Body of pancreas (tissue), 4 donors: Measurements from ENCODE around the gene UBE2L6. TPM values are rescaled to one million over a fixed set of nuclear protein-coding genes. Genes with fewer than 3 reads are reported as not detected.

Experiments
- ATAC-seq: fragments of 150-250 bp; one replicate; pipeline ENCODE4 v1.9.1; 2016
- DNase-seq, 4 donors: peaks; one replicate each; pipeline ENCODE4 v3.0.0-alpha.2; 2019
- H3K27ac ChIP-seq, 4 donors: fragments of 200-600 bp; sonication (generic); 1 replicate in 3 of 4; 2 replicates in 1 of 4; pipeline versions ENCODE4 v1.5.1 to v1.6.1; 2016 to 2019; ENCODE audit warnings: mild to moderate bottlenecking in 1 of 4, mixed read lengths in 1 of 4, moderate library complexity in 1 of 4
- H3K27me3 ChIP-seq, 2 donors: fragments of 200-600 bp; sonication (generic); one replicate each; pipeline ENCODE4 v1.6.0; 2016; ENCODE audit warnings: mild to moderate bottlenecking in 1 of 2
- H3K36me3 ChIP-seq, 2 donors: fragments of 200-600 bp; sonication (generic); replicated peaks in 1 of 2; 2 replicates each; pipeline ENCODE4 v1.5.1; 2016; ENCODE audit warnings: low read depth in 2 of 2; ENCODE audit not compliant: insufficient read depth in 1 of 2
- H3K4me1 ChIP-seq: fragments of 200-600 bp; sonication (generic); one replicate; pipeline ENCODE4 v1.6.0; 2016
- H3K4me3 ChIP-seq, 2 donors: fragments of 200-600 bp; sonication (generic); 1 replicate in 1 of 2; 2 replicates in 1 of 2; pipeline ENCODE4 v1.5.1; 2016 to 2019
- H3K9me3 ChIP-seq, 3 donors: fragments of 200-600 bp; sonication (generic); 1 replicate in 2 of 3; 2 replicates in 1 of 3; pipeline ENCODE4 v1.5.1; 2016
- CTCF ChIP-seq, 7 experiments: fragments of 450-650 bp in 4 of 7; fragments of 200-600 bp in 3 of 7; sonication (generic) in 3 of 7; IDR thresholded peaks; one replicate each; pipeline ENCODE4 v1.5.1; 2016 to 2019; ENCODE audit warnings: antibody characterized with exemption in 7 of 7
- POLR2A ChIP-seq, 3 donors: fragments of 450-650 bp; IDR thresholded peaks; one replicate each; pipeline ENCODE4 v1.6.1; 2016; ENCODE audit warnings: antibody characterized with exemption in 3 of 3, mild to moderate bottlenecking in 2 of 3
- WGBS, 2 donors: methylation state at CpG; one replicate each; pipeline ENCODE4 v1.1.5; 2017; 5-methylcytosine and 5-hydroxymethylcytosine counted together
- intact Hi-C: fragments of 100-400 bp; cut with DNase I; formaldehyde crosslinking; loops from one replicate; pipeline ENCODE4 v1.15.1; 2023
- total RNA-seq, 2 donors: library from RNA; depleted of rRNA; stranded (reverse); fragments of >200 nt; gene quantifications; one replicate each; pipeline ENCODE4 v1.1.0, GENCODE V29; 2016

The UBE2L6 gene
- total RNA-seq, 2 donors from 2014 or later = 7.9 to 17.4 TPM

GRCh38 chr11:57529012-57529411 is 38.5 kb downstream of the UBE2L6 start:
- Histone ChIP-seq H3K4me3 (no peak overlapping the region), H3K9me3 (no peaks in the 10 kb centered on the region), H3K4me1 (peaks cover 26% of the 10 kb centered on the region), H3K27ac (no peak overlapping the region), H3K27me3 (no peaks in the 10 kb centered on the region), H3K36me3 (peaks cover 0 to 2% of the 10 kb centered on the region in 2 donors)
- intact Hi-C loops = loop anchor here (5.0 kb wide), 2 partner anchors 42 to 67 kb away; partner anchors contain the start of gene RTN4RL2
- no peak for DNase-seq
- no peak for ATAC-seq
- no peak for TF ChIP-seq POLR2A (IDR thresholded peaks at IDR 0.05)

GRCh38 chr11:57527056-57527631 is 40.3 kb downstream of the UBE2L6 start:
- whole genome bisulfite sequencing, 2 donors = 9 to 10% methylated on average over 7 of the region's 7 CpGs
- TF ChIP-seq POLR2A (IDR thresholded peaks at IDR 0.05) (no peak), CTCF (IDR thresholded peaks at IDR 0.05) (peak; percentile 72 to 98 (median 96))
- peak; percentile 81 to 90 (median 86) for DNase-seq
- peak; percentile 21 for ATAC-seq
- Histone ChIP-seq H3K9me3 (no peaks in the 10 kb centered on the region), H3K36me3 (peaks cover 0 to 2% of the 10 kb centered on the region in 2 donors), H3K27ac (peak overlapping the region in 1 of 4 donors; percentile 7), H3K27me3 (no peaks in the 10 kb centered on the region), H3K4me1 (peaks cover 26% of the 10 kb centered on the region), H3K4me3 (no peak overlapping the region)
- intact Hi-C loops = loop anchor here (5.0 kb wide), 2 partner anchors 40 to 65 kb away; partner anchors contain the start of gene RTN4RL2

- no peak for ATAC-seq
- H3K27me3 ChIP-seq = no peaks in the 10 kb centered on the region
- peaks cover 6% of the 10 kb centered on the region for H3K4me1 ChIP-seq
- H3K27ac ChIP-seq = no peak overlapping the region
- WGBS, 2 donors = 92 to 94% methylated on average over 4 of the region's 4 CpGs
- DNase-seq = no peak
- intact Hi-C loops = no loop called here
- H3K9me3 ChIP-seq = no peaks in the 10 kb centered on the region
- TF ChIP-seq POLR2A (IDR thresholded peaks at IDR 0.05) (no peak), CTCF (IDR thresholded peaks at IDR 0.05) (no peak)
- no peak overlapping the region for H3K4me3 ChIP-seq
- no peaks in the 10 kb centered on the region for H3K36me3 ChIP-seq
Observed at GRCh38 chr11:57523419-57523818, 44.1 kb downstream of the UBE2L6 start.

- intact Hi-C loops = no loop called here
- Histone ChIP-seq H3K9me3 (no peaks in the 10 kb centered on the region), H3K4me1 (no peaks in the 10 kb centered on the region), H3K4me3 (no peak overlapping the region), H3K27me3 (no peaks in the 10 kb centered on the region), H3K27ac (no peak overlapping the region), H3K36me3 (no peaks in the 10 kb centered on the region)
- ATAC-seq (no peak), DNase-seq (no peak)
- 97 to 98% methylated on average over 2 of the region's 2 CpGs for WGBS, 2 donors
- TF ChIP-seq CTCF (IDR thresholded peaks at IDR 0.05) = no peak
- TF ChIP-seq POLR2A (IDR thresholded peaks at IDR 0.05) = no peak
Observed at GRCh38 chr11:57521116-57521515, 46.4 kb downstream of the UBE2L6 start.

GRCh38 chr11:57516061-57516443 is 51.4 kb downstream of the UBE2L6 start:
- H3K4me3 ChIP-seq = peak overlapping the region; percentile 90 to 92
- intact Hi-C loops = no loop called here
- H3K27ac ChIP-seq = peak overlapping the region; percentile 78 to 95 (median 92)
- 6% methylated on average over 5 of the region's 5 CpGs for WGBS, 2 donors
- H3K9me3 ChIP-seq = no peaks in the 10 kb centered on the region
- ATAC-seq (no peak), DNase-seq (no peak)
- TF ChIP-seq POLR2A (IDR thresholded peaks at IDR 0.05) = no peak
- TF ChIP-seq CTCF (IDR thresholded peaks at IDR 0.05) = no peak
- peaks cover 22% of the 10 kb centered on the region for H3K4me1 ChIP-seq
- no peaks in the 10 kb centered on the region for H3K27me3 ChIP-seq
- no peaks in the 10 kb centered on the region for H3K36me3 ChIP-seq
